ENCODE results near the gene ALS2CL.
"Not testable (repeated sequence)": the region's sequence is repeated elsewhere in the genome, so short reads cannot be mapped to it uniquely, and the experiment has no call there.

ALS2CL gene

GRCh38 chr3:46693038-46693891 is at the start of gene ALS2CL:
Gene ALS2CL (minus strand): TSS chr3:46693679. CDS start chr3:46689440, 4,239 bp downstream.
- DNase-seq (ENCODE audit: low read depth in 3 of 3) = peak in 1 of 3 donors; percentile 63

- DNase-seq (ENCODE audit: low read depth in 3 of 3) = no peak
These were observed 49.6 kb upstream of the ALS2CL start for GRCh38 chr3:46742992-46743585.

GRCh38 chr3:46739565-46739964 is 46.1 kb upstream of the ALS2CL start:
- not testable (repeated sequence) for DNase-seq (ENCODE audit: low read depth in 3 of 3)

- DNase-seq (ENCODE audit: low read depth in 3 of 3) = no peak
These were observed 43.9 kb upstream of the ALS2CL start for GRCh38 chr3:46737329-46737731.

GRCh38 chr3:46736006-46736872 is 42.8 kb upstream of the ALS2CL start:
- no peak for DNase-seq (ENCODE audit: low read depth in 3 of 3)

- DNase-seq (ENCODE audit: low read depth in 3 of 3) = no peak
These were observed 41.3 kb upstream of the ALS2CL start for GRCh38 chr3:46734773-46735172.

GRCh38 chr3:46733026-46733800 is 39.7 kb upstream of the ALS2CL start:
- no peak for DNase-seq (ENCODE audit: low read depth in 3 of 3)

GRCh38 chr3:46731795-46732194 is 38.3 kb upstream of the ALS2CL start:
- no peak for DNase-seq (ENCODE audit: low read depth in 3 of 3)

- no peak for DNase-seq (ENCODE audit: low read depth in 3 of 3)
These were observed 37.3 kb upstream of the ALS2CL start for GRCh38 chr3:46730819-46731218.

GRCh38 chr3:46729038-46729437 is 35.6 kb upstream of the ALS2CL start:
- no peak for DNase-seq (ENCODE audit: low read depth in 3 of 3)

- no peak for DNase-seq (ENCODE audit: low read depth in 3 of 3)
These were observed 32.3 kb upstream of the ALS2CL start for GRCh38 chr3:46725621-46726314.

GRCh38 chr3:46724424-46724823 is 30.9 kb upstream of the ALS2CL start:
- DNase-seq (ENCODE audit: low read depth in 3 of 3) = no peak

GRCh38 chr3:46722443-46722842 is 29.0 kb upstream of the ALS2CL start:
- DNase-seq (ENCODE audit: low read depth in 3 of 3) = no peak

GRCh38 chr3:46721009-46721408 is 27.5 kb upstream of the ALS2CL start:
- DNase-seq (ENCODE audit: low read depth in 3 of 3) = no peak

GRCh38 chr3:46719735-46720271 is 26.3 kb upstream of the ALS2CL start:
- DNase-seq (ENCODE audit: low read depth in 3 of 3) = no peak

- no peak for DNase-seq (ENCODE audit: low read depth in 3 of 3)
These were observed 25.6 kb upstream of the ALS2CL start for GRCh38 chr3:46719044-46719565.

- DNase-seq (ENCODE audit: low read depth in 3 of 3) = peak in 2 of 3 donors; percentile 18 to 61
These were observed 24.2 kb upstream of the ALS2CL start, which contains the start of gene PRSS50 for GRCh38 chr3:46717447-46718231. Gene PRSS50 (minus strand): TSS chr3:46717869. CDS start chr3:46717824, 45 bp downstream.

- no peak for DNase-seq (ENCODE audit: low read depth in 3 of 3)
These were observed 23.3 kb upstream of the ALS2CL start for GRCh38 chr3:46716461-46717441.

Measured in stimulated activated CD4-positive, alpha-beta T cell treated with anti-CD3 and anti-CD28 coated beads, TNF-alpha, amount 100 ng/mL, for 48 hours (primary cell).